Thoracic aorta (tissue), 2 donors: ENCODE data around the gene CA14. TPM values are rescaled to one million over a fixed set of nuclear protein-coding genes. Genes with fewer than 3 reads are reported as not detected.
A peak's percentile ranks its signal among the peaks of the same experiment; 100 is the strongest.

Experiments used
- ATAC-seq: fragments of 150-250 bp; one replicate; pipeline ENCODE4 v1.8.0; 2017; ENCODE audit warnings: low read depth; ENCODE audit not compliant: insufficient number of reproducible peaks, low FRiP score
- DNase-seq: peaks from one replicate; pipeline ENCODE4 v3.0.0-alpha.2; 2020; ENCODE audit warnings: low spot score
- H3K27ac ChIP-seq, 2 donors: fragments of 200-600 bp; sonication (generic); 1 replicate in 1 of 2; 2 replicates in 1 of 2; pipeline ENCODE4 v1.5.1; 2016; ENCODE audit warnings: mild to moderate bottlenecking in 2 of 2, moderate library complexity in 2 of 2
- H3K27me3 ChIP-seq: fragments of 200-600 bp; sonication (generic); replicated peaks from 2 replicates; pipeline ENCODE4 v1.6.0; 2016; ENCODE audit warnings: mild to moderate bottlenecking; ENCODE audit not compliant: insufficient read depth
- H3K36me3 ChIP-seq: fragments of 200-600 bp; sonication (generic); one replicate; pipeline ENCODE4 v1.5.1; 2016
- H3K4me1 ChIP-seq, 2 donors: fragments of 200-600 bp; sonication (generic); 1 replicate in 1 of 2; 2 replicates in 1 of 2; pipeline versions ENCODE4 v1.5.1 to v1.6.0; 2016; ENCODE audit warnings: low read depth in 2 of 2, mild to moderate bottlenecking in 1 of 2; ENCODE audit not compliant: control insufficient read depth in 1 of 2
- H3K4me3 ChIP-seq: fragments of 200-600 bp; sonication (generic); 2 replicates; pipeline ENCODE4 v1.5.1; 2016; ENCODE audit warnings: mild to moderate bottlenecking
- H3K9me3 ChIP-seq: fragments of 200-600 bp; sonication (generic); 2 replicates; pipeline ENCODE4 v1.5.1; 2016
- total RNA-seq, 2 donors: library from RNA; depleted of rRNA; stranded (reverse); fragments of >200 nt; gene quantifications; one replicate each; pipeline versions ENCODE4 v1.1.0 to v1.2.3, GENCODE V29; 2016
- TF ChIP-seq, protein P1 (sequence below): fragments of 200-600 bp; sonication (generic); IDR thresholded peaks from one replicate; pipeline ENCODE4 v1.5.1; 2019; ENCODE audit warnings: antibody characterized with exemption

CA14 gene
- total RNA-seq, 2 donors from 2014 or later, result not detected

DNA sequence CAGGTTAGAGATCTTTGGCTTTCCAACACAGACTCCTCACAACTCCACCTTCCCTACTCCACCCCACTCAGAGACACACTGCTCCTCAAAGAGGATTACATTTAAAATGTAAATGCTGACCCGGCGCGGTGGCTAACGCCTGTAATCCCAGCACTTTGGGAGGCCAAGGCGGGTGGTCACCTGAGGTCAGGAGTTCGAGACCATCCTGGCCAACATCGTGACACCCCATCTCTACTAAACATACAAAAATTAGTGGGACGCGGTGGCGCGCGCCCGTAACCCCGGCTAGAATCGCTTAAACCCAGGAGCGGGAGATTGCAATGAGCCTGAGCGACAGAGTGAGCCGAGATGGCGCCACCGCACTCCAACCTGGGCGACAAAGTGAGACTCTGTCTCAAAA is 19.8 kb upstream of the CA14 start:
- Histone ChIP-seq H3K27ac (no peak overlapping the region), H3K36me3 (no peaks in the 10 kb centered on the region), H3K4me1 (peaks cover 0 to 12% of the 10 kb centered on the region in 2 donors), H3K27me3 (no peaks in the 10 kb centered on the region), H3K4me3 (no peak overlapping the region), H3K9me3 (no peaks in the 10 kb centered on the region)
- DNase-seq (no peak), ATAC-seq (no peak)
- TF ChIP-seq, protein P1, sequence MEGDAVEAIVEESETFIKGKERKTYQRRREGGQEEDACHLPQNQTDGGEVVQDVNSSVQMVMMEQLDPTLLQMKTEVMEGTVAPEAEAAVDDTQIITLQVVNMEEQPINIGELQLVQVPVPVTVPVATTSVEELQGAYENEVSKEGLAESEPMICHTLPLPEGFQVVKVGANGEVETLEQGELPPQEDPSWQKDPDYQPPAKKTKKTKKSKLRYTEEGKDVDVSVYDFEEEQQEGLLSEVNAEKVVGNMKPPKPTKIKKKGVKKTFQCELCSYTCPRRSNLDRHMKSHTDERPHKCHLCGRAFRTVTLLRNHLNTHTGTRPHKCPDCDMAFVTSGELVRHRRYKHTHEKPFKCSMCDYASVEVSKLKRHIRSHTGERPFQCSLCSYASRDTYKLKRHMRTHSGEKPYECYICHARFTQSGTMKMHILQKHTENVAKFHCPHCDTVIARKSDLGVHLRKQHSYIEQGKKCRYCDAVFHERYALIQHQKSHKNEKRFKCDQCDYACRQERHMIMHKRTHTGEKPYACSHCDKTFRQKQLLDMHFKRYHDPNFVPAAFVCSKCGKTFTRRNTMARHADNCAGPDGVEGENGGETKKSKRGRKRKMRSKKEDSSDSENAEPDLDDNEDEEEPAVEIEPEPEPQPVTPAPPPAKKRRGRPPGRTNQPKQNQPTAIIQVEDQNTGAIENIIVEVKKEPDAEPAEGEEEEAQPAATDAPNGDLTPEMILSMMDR, result no peak

DNA sequence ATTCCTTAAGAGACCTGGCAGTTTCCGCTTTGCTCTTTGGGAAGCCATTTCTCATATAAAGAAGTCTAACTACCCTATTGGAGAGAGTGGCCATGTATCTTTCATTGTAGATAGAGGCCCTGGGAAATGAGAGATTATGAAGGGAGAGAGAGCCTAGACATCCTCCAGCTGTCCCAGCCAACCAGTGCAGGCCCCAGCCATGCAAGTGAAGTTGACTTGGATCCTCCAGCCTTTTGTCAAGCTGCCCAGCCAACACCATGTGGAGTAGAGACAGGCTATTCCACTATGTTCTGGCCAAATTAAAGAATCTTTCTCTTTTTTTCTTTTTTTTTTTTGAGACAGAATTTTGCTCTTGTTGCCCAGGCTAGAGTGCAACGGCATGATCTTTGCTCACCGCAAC is 14.6 kb upstream of the CA14 start:
- H3K36me3 ChIP-seq, result no peaks in the 10 kb centered on the region
- no peaks in the 10 kb centered on the region for H3K4me1 ChIP-seq
- H3K27me3 ChIP-seq, result no peaks in the 10 kb centered on the region
- DNase-seq, result no peak
- TF ChIP-seq, protein P1, result no peak
- H3K27ac ChIP-seq, result no peak overlapping the region
- ATAC-seq, result no peak
- no peak overlapping the region for H3K4me3 ChIP-seq
- no peaks in the 10 kb centered on the region for H3K9me3 ChIP-seq

DNA sequence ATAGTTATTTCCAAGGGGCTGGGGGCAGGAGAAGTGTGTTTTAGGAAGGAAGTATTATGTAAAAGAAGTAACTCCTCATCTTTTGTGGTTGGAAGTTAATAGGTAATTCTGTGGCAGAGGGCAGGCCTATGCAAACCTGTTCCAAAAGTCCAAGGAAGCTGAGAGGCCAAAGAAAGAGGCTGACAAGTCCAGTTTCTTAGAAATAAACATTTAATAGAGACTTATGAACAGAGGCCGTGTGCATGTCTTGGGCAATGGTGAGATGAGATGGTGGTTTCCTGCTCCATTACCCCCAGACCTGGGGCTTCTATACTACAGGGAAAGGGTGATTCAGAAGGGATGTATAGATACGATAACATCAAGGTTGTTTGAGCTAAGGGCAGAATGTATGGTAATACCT is 7.6 kb upstream of the CA14 start:
- Histone ChIP-seq H3K36me3 (no peaks in the 10 kb centered on the region), H3K4me1 (no peaks in the 10 kb centered on the region), H3K9me3 (no peaks in the 10 kb centered on the region), H3K27me3 (no peaks in the 10 kb centered on the region), H3K4me3 (no peak overlapping the region), H3K27ac (no peak overlapping the region)
- TF ChIP-seq, protein P1, result no peak
- DNase-seq (no peak), ATAC-seq (no peak)

DNA sequence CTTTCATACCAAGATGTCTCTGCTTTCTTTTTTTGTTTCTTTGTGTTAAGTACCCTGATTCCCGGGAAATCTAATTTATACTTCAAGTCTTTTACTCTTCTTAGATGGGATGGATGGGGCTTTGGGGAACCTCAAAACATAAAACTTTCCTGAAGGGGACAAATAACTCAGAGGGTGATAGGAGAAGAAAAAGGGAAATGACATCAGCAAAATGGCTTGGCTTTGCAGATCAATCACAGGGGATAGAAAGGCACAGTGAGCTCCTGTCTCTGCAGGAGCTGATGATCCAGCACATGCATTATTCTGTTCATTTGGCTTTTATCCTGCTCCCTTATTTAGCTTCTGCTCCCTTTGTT is 1.4 kb upstream of the CA14 start:
- Histone ChIP-seq H3K27me3 (no peaks in the 10 kb centered on the region), H3K4me1 (peaks cover 9 to 10% of the 10 kb centered on the region in 2 donors), H3K4me3 (peak overlapping the region; percentile 61), H3K27ac (peak overlapping the region; percentile 45 to 59), H3K9me3 (no peaks in the 10 kb centered on the region), H3K36me3 (no peaks in the 10 kb centered on the region)
- DNase-seq (no peak), ATAC-seq (no peak)
- TF ChIP-seq, protein P1, result no peak

DNA sequence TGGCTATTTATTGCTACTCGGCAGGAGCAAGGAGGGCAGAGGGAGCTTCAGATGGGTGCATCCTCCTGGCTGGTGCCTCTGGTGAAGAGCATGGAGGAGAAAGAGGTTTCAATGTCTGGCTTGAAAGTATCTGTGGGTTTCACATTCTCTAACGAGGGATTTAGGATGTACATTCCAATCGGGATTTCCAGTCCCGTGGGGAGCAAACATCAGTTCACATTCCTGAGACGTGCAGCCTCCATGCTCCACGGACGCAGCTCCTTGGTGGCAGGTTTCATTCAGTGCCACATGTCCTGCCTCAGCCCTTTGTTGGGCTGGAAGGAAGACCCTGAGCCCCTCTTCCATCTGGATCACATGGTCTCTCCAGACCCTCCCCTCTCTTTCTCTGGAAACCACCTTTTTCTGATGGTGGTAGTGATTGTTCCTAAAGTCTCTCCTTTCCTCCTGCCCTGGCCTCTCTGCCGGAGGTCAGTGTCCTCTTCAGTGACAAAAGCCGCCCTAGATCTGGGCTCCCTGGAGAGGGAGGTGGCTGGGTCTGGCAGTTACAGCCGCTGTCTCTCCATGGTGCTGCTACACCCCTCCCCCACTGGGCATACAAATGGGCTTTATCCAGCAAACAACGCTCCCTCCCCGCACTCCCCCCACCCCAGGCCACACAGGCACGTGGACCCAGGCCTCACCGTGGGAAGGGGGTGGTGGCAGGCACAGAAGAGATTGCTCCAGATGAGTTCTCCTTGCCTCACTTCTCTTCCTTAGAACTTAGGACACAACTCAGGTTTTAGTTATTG is 826 bp upstream of the CA14 start:
- DNase-seq, result no peak
- H3K36me3 ChIP-seq, result no peaks in the 10 kb centered on the region
- ATAC-seq, result no peak
- H3K4me1 ChIP-seq, result peaks cover 9 to 10% of the 10 kb centered on the region in 2 donors
- peak overlapping the region; percentile 61 for H3K4me3 ChIP-seq
- peak overlapping the region in 1 of 2 donors; percentile 45 for H3K27ac ChIP-seq
- no peaks in the 10 kb centered on the region for H3K9me3 ChIP-seq
- TF ChIP-seq, protein P1, result no peak
- H3K27me3 ChIP-seq, result no peaks in the 10 kb centered on the region
